ENCODE results near the gene PLXDC2. TPM values are rescaled to one million over a fixed set of nuclear protein-coding genes. Genes with fewer than 3 reads are reported as not detected.

PLXDC2 gene
- total and polyA plus RNA-seq, 4 donors: 11.8 to 99.6 (median 40.8) TPM

DNA sequence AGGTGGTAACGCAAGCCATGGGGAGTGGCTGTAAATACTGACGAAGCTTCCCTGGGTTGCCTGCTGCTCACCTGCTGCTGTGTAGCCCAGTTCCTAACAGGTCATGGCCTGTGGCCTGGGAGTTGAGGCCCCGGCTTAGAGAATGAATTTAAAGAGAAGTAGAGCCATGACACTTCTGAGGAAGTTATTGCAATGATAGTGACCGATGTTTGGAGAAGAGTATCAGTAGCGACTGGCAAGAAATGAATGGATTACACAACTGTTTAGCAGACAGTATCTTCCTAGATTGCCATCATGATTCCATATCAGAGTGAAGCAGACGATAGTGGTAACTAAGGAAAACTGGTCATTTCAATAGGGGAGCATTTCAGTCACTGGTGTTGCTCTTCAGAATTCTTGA, 249.6 kb downstream of the PLXDC2 start:
- ATAC-seq (ENCODE audit: insufficient read depth, low FRiP score) (no peak), DNase-seq (no peak)
- H3K27ac ChIP-seq (ENCODE audit: low read depth in 1 of 2, low read length in 1 of 2): no peak overlapping the region
- no peak overlapping the region for H3K4me3 ChIP-seq
- TF ChIP-seq, protein P1, sequence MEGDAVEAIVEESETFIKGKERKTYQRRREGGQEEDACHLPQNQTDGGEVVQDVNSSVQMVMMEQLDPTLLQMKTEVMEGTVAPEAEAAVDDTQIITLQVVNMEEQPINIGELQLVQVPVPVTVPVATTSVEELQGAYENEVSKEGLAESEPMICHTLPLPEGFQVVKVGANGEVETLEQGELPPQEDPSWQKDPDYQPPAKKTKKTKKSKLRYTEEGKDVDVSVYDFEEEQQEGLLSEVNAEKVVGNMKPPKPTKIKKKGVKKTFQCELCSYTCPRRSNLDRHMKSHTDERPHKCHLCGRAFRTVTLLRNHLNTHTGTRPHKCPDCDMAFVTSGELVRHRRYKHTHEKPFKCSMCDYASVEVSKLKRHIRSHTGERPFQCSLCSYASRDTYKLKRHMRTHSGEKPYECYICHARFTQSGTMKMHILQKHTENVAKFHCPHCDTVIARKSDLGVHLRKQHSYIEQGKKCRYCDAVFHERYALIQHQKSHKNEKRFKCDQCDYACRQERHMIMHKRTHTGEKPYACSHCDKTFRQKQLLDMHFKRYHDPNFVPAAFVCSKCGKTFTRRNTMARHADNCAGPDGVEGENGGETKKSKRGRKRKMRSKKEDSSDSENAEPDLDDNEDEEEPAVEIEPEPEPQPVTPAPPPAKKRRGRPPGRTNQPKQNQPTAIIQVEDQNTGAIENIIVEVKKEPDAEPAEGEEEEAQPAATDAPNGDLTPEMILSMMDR (IDR thresholded peaks at IDR 0.05; ENCODE audit: control extremely low read depth, extremely low read depth): no peak
- H3K36me3 ChIP-seq (ENCODE audit: control insufficient read depth in 4 of 4, insufficient read depth in 4 of 4, low read length in 4 of 4): peaks cover 0 to 25% (median 5%) of the 10 kb centered on the region in 4 donors
- H3K9ac ChIP-seq (ENCODE audit: insufficient read depth in 1 of 2, low read length in 2 of 2): no peak overlapping the region
- H3K27me3 ChIP-seq (ENCODE audit: control insufficient read depth in 3 of 3, insufficient read depth in 3 of 3, low read length in 2 of 3): no peaks in the 10 kb centered on the region
- peaks cover 0 to 4% (median 2%) of the 10 kb centered on the region in 4 donors for H3K9me3 ChIP-seq (ENCODE audit: control insufficient read depth in 4 of 4, insufficient read depth in 3 of 4, low read length in 3 of 4)
- H3K4me1 ChIP-seq (ENCODE audit: control insufficient read depth in 5 of 5, insufficient read depth in 5 of 5, low read length in 5 of 5): no peaks in the 10 kb centered on the region
- WGBS, 2 donors: 75 to 83% methylated on average over 6 of the region's 6 CpGs

DNA sequence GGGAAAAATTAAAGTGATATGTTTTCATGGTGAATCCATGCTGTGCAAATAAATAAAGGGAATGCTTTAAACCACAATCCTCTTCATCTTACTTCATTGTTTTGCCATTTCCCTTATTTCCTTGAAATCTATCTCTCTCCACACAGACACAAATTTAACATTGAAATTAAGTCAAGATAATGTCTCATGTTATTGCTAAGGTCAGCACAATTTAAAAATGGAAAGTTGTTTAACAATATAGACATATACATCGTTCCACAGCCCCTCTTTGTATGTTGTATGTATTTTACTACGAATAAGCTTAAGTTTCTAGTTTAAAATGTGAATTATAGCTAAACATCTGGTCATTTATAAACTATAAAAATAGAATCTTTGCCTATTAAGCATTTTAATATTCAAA, 256.9 kb downstream of the PLXDC2 start:
- TF ChIP-seq, protein P1 (IDR thresholded peaks at IDR 0.05; ENCODE audit: control extremely low read depth, extremely low read depth): no peak
- no peak overlapping the region for H3K4me3 ChIP-seq
- no peaks in the 10 kb centered on the region for H3K27me3 ChIP-seq (ENCODE audit: control insufficient read depth in 3 of 3, insufficient read depth in 3 of 3, low read length in 2 of 3)
- H3K4me1 ChIP-seq (ENCODE audit: control insufficient read depth in 5 of 5, insufficient read depth in 5 of 5, low read length in 5 of 5): peaks cover 0 to 6% (median 0%) of the 10 kb centered on the region in 5 donors
- DNase-seq (no peak), ATAC-seq (ENCODE audit: insufficient read depth, low FRiP score) (no peak)
- no peak overlapping the region for H3K27ac ChIP-seq (ENCODE audit: low read depth in 1 of 2, low read length in 1 of 2)
- H3K9me3 ChIP-seq (ENCODE audit: control insufficient read depth in 4 of 4, insufficient read depth in 3 of 4, low read length in 3 of 4): no peaks in the 10 kb centered on the region
- peaks cover 0 to 26% (median 11%) of the 10 kb centered on the region in 4 donors for H3K36me3 ChIP-seq (ENCODE audit: control insufficient read depth in 4 of 4, insufficient read depth in 4 of 4, low read length in 4 of 4)
- WGBS, 2 donors: 80 to 92% methylated on average over 2 of the region's 2 CpGs
- H3K9ac ChIP-seq (ENCODE audit: insufficient read depth in 1 of 2, low read length in 2 of 2): no peak overlapping the region

DNA sequence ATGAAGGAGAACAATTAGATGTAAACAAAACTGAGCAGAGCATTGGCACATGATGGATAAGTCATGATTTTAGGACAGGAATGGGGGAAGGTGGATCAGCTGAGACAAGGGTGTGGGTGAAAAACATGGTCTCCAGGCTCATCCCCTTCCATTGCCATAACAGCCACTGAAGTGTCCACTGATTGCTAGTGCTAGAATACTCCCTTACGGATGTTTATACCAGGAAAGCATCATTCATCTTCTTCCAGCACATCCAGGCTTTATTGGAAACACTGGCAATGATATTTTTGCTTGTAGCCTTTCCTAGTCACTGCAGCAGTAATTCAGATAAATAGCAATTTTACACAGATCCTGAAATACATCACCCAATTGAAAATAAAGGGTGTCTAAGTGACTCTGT, 259.5 kb downstream of the PLXDC2 start:
- ATAC-seq (ENCODE audit: insufficient read depth, low FRiP score) (no peak), DNase-seq (no peak)
- Histone ChIP-seq H3K27me3 (ENCODE audit: control insufficient read depth in 3 of 3, insufficient read depth in 3 of 3, low read length in 2 of 3) (no peaks in the 10 kb centered on the region), H3K4me1 (ENCODE audit: control insufficient read depth in 5 of 5, insufficient read depth in 5 of 5, low read length in 5 of 5) (peaks cover 0 to 6% (median 0%) of the 10 kb centered on the region in 5 donors), H3K9me3 (ENCODE audit: control insufficient read depth in 4 of 4, insufficient read depth in 3 of 4, low read length in 3 of 4) (peaks cover 0 to 2% (median 0%) of the 10 kb centered on the region in 4 donors), H3K4me3 (no peak overlapping the region), H3K9ac (ENCODE audit: insufficient read depth in 1 of 2, low read length in 2 of 2) (no peak overlapping the region), H3K27ac (ENCODE audit: low read depth in 1 of 2, low read length in 1 of 2) (no peak overlapping the region), H3K36me3 (ENCODE audit: control insufficient read depth in 4 of 4, insufficient read depth in 4 of 4, low read length in 4 of 4) (peaks cover 0 to 18% (median 6%) of the 10 kb centered on the region in 4 donors)
- TF ChIP-seq, protein P1 (IDR thresholded peaks at IDR 0.05; ENCODE audit: control extremely low read depth, extremely low read depth): no peak
- WGBS, 2 donors: 70 to 76% methylated on average over 1 of the region's 1 CpG

DNA sequence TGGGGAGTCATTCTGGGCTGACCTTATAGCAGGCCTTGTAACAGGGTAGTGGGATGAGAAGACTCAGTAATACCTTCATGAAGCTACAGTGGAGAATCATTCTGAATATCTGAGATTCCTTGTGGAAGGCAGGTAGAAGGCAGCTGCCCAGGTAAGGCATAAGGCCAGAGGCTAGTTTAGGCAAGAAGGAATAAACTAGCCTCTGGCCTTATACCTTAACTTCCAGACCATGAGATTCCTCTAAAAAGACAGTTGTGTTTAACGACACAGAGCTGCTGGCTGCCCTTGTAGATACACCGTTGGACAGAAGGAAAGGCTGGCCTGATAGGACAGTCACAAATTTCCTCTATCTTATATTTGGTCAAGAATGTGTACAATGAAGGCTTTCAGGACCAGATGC, 268.2 kb downstream of the PLXDC2 start:
- peaks cover 0 to 1% (median 0%) of the 10 kb centered on the region in 4 donors for H3K9me3 ChIP-seq (ENCODE audit: control insufficient read depth in 4 of 4, insufficient read depth in 3 of 4, low read length in 3 of 4)
- H3K9ac ChIP-seq (ENCODE audit: insufficient read depth in 1 of 2, low read length in 2 of 2): no peak overlapping the region
- DNase-seq (no peak), ATAC-seq (ENCODE audit: insufficient read depth, low FRiP score) (no peak)
- H3K27ac ChIP-seq (ENCODE audit: low read depth in 1 of 2, low read length in 1 of 2): no peak overlapping the region
- TF ChIP-seq, protein P1 (IDR thresholded peaks at IDR 0.05; ENCODE audit: control extremely low read depth, extremely low read depth): no peak
- H3K27me3 ChIP-seq (ENCODE audit: control insufficient read depth in 3 of 3, insufficient read depth in 3 of 3, low read length in 2 of 3): no peaks in the 10 kb centered on the region
- 87 to 90% methylated on average over 2 of the region's 2 CpGs for WGBS, 2 donors
- peaks cover 0 to 10% (median 3%) of the 10 kb centered on the region in 4 donors for H3K36me3 ChIP-seq (ENCODE audit: control insufficient read depth in 4 of 4, insufficient read depth in 4 of 4, low read length in 4 of 4)
- peaks cover 0 to 7% (median 4%) of the 10 kb centered on the region in 5 donors for H3K4me1 ChIP-seq (ENCODE audit: control insufficient read depth in 5 of 5, insufficient read depth in 5 of 5, low read length in 5 of 5)
- H3K4me3 ChIP-seq: no peak overlapping the region

All from lung (tissue), 12 donors.